ENCODE measurements around the gene ZP4.

Gene ZP4

GRCh38 chr1:237890822-237891221, at the start of gene ZP4:
Gene ZP4, minus strand, starts transcription at chr1:237890922. Its CDS starts 287 bp downstream, at chr1:237890635.
- no peak for DNase-seq (ENCODE audit: low read depth)
- H3K4me3 ChIP-seq (ENCODE audit: control insufficient read depth, low read depth, low read length), result no peak within 1 kb of the TSS
- TF ChIP-seq CTCF (conservative IDR thresholded peaks at IDR 0.05; ENCODE audit: control insufficient read depth, insufficient read depth, low read depth, low read length), result no peak

DNA sequence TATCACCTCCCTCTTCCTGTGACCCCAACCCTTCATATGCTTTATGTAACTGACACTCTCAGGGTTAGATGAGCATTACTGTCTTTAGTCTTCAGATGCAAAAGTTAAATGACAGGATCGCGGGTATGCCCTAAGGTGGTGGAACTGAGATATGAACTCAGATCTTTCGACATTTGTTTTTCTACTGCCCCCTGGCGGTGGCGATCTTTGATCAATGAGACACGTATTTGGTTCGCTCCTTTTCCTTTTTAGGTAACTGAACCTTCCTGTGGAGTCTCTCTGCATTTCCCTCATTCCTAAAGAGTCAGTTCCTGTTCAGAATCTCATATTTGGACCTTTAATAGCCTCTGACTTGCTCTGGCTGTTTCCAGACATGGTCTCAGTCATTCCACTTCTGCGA, 47.8 kb upstream of the ZP4 start:
- no peak overlapping the region for H3K4me3 ChIP-seq (ENCODE audit: control insufficient read depth, low read depth, low read length)
- peak; percentile 16 for DNase-seq (ENCODE audit: low read depth)
- TF ChIP-seq CTCF (conservative IDR thresholded peaks at IDR 0.05; ENCODE audit: control insufficient read depth, insufficient read depth, low read depth, low read length), result no peak

DNA sequence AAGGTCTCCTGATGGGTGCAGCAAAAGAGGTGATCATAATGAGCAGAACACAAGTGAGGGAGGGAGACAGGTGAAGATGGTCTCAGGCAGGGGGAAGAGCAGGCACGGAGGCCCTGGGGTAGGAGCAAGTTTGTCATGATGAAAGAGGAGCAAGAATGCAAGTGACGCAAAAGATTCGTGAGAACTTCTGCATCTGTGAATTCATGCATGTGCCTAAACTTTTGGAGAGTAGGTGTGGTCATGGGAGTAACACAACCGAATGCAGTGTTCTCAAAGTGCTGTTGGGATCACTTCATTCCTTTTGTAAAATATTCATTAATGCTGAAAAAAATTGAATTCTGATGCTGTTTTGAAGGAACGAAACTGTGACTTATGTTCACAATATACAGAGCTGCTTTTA, 47.3 kb upstream of the ZP4 start:
- no peak for TF ChIP-seq CTCF (conservative IDR thresholded peaks at IDR 0.05; ENCODE audit: control insufficient read depth, insufficient read depth, low read depth, low read length)
- H3K4me3 ChIP-seq (ENCODE audit: control insufficient read depth, low read depth, low read length), result no peak overlapping the region
- DNase-seq (ENCODE audit: low read depth), result no peak

GRCh38 chr1:237932816-237933215, 42.1 kb upstream of the ZP4 start:
- DNase-seq (ENCODE audit: low read depth), result peak; percentile 2
- no peak for TF ChIP-seq CTCF (conservative IDR thresholded peaks at IDR 0.05; ENCODE audit: control insufficient read depth, insufficient read depth, low read depth, low read length)
- no peak overlapping the region for H3K4me3 ChIP-seq (ENCODE audit: control insufficient read depth, low read depth, low read length)

GRCh38 chr1:237931581-237931980, 40.9 kb upstream of the ZP4 start:
- no peak overlapping the region for H3K4me3 ChIP-seq (ENCODE audit: control insufficient read depth, low read depth, low read length)
- no peak for TF ChIP-seq CTCF (conservative IDR thresholded peaks at IDR 0.05; ENCODE audit: control insufficient read depth, insufficient read depth, low read depth, low read length)
- DNase-seq (ENCODE audit: low read depth), result no peak

- no peak overlapping the region for H3K4me3 ChIP-seq (ENCODE audit: control insufficient read depth, low read depth, low read length)
- no peak for TF ChIP-seq CTCF (conservative IDR thresholded peaks at IDR 0.05; ENCODE audit: control insufficient read depth, insufficient read depth, low read depth, low read length)
- DNase-seq (ENCODE audit: low read depth), result no peak
Measured at GRCh38 chr1:237927198-237927597, 36.5 kb upstream of the ZP4 start.

DNA sequence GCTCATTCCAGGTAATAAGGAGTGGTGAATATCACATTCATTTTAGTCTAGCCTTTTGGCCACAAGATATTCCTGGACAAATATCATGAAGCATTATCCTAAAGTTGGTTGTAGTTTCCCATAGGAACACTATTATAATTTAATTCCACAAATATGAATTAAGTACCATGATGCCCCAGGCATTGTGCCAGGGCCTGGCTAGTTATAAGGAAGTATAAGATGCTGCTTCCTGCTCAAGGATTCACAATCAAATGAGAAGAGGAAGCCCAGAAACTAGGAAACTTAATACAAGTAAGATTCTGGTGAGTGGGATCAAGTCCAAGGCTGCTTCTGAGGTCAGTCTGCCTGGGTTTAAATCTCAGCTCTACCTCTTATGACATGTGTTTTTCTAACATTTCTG, 30.6 kb upstream of the ZP4 start:
- H3K4me3 ChIP-seq (ENCODE audit: control insufficient read depth, low read depth, low read length), result no peak overlapping the region
- no peak for DNase-seq (ENCODE audit: low read depth)
- TF ChIP-seq CTCF (conservative IDR thresholded peaks at IDR 0.05; ENCODE audit: control insufficient read depth, insufficient read depth, low read depth, low read length), result no peak
